Esophagus squamous epithelium (tissue), 5 donors: Measurements from ENCODE around the gene TRIM47. TPM values are rescaled to one million over a fixed set of nuclear protein-coding genes. Genes with fewer than 3 reads are reported as not detected.
"Not testable (repeated sequence)": the region's sequence is repeated elsewhere in the genome, so short reads cannot be mapped to it uniquely, and the experiment has no call there.

Experiments
- DNase-seq: peaks from one replicate; lab custom pipeline; 2025; lab: John Stamatoyannopoulos, UW
- H3K27ac ChIP-seq, 4 donors: fragments of 200-600 bp; sonication (generic); one replicate each; pipeline ENCODE4 v1.5.1; 2016 to 2019; ENCODE audit warnings: mild to moderate bottlenecking in 1 of 4
- H3K27me3 ChIP-seq, 4 donors: fragments of 200-600 bp; sonication (generic); 1 replicate in 3 of 4; 2 replicates in 1 of 4; pipeline versions ENCODE4 v1.5.1 to v1.6.0; 2017 to 2021; ENCODE audit warnings: antibody characterized with exemption in 1 of 4
- H3K36me3 ChIP-seq, 3 donors: fragments of 200-600 bp; sonication (generic); one replicate each; pipeline ENCODE4 v1.5.1; 2016 to 2019
- H3K4me1 ChIP-seq, 3 donors: fragments of 200-600 bp; sonication (generic); one replicate each; pipeline ENCODE4 v1.5.1; 2017 to 2019
- H3K4me3 ChIP-seq, 4 donors: fragments of 200-600 bp; sonication (generic); 1 replicate in 3 of 4; 2 replicates in 1 of 4; pipeline ENCODE4 v1.5.1; 2016 to 2019; ENCODE audit warnings: mild to moderate bottlenecking in 2 of 4, moderate library complexity in 1 of 4
- H3K9me3 ChIP-seq, 3 donors: fragments of 200-600 bp; sonication (generic); one replicate each; pipeline ENCODE4 v1.5.1; 2016 to 2019
- POLR2A ChIP-seq, 4 donors: fragments of 450-650 bp; IDR thresholded peaks; one replicate each; pipeline ENCODE4 v1.6.1; 2017; ENCODE audit warnings: antibody characterized with exemption in 4 of 4, mild to moderate bottlenecking in 4 of 4, moderate library complexity in 3 of 4
- WGBS, 2 donors: methylation state at CpG; one replicate each; pipeline ENCODE4 v1.1.5; 2018; 5-methylcytosine and 5-hydroxymethylcytosine counted together
- intact Hi-C: fragments of 100-400 bp; cut with DNase I; formaldehyde crosslinking; loops from one replicate; pipeline ENCODE4 v1.15.0; 2022
- total RNA-seq, 4 donors: library from RNA; depleted of rRNA; stranded (reverse); fragments of >200 nt; gene quantifications; one replicate each; pipeline ENCODE4 v1.1.0, GENCODE V29; 2016
- TF ChIP-seq, protein P1 (sequence below), 6 experiments: fragments of 450-650 bp in 4 of 6; fragments of 200-600 bp in 2 of 6; sonication (generic) in 2 of 6; IDR thresholded peaks; one replicate each; pipeline ENCODE4 v1.5.1; 2016 to 2019; ENCODE audit warnings: antibody characterized with exemption in 6 of 6, mild to moderate bottlenecking in 4 of 6, moderate library complexity in 4 of 6
- donor health status: DM: yes; HTN: yes; CAD: no.

Gene TRIM47
- total RNA-seq, 4 donors from 2014 or later = 19.5 to 33.4 (median 25.5) TPM

- TF ChIP-seq POLR2A (IDR thresholded peaks at IDR 0.05) = no peak
- TF ChIP-seq, protein P1, sequence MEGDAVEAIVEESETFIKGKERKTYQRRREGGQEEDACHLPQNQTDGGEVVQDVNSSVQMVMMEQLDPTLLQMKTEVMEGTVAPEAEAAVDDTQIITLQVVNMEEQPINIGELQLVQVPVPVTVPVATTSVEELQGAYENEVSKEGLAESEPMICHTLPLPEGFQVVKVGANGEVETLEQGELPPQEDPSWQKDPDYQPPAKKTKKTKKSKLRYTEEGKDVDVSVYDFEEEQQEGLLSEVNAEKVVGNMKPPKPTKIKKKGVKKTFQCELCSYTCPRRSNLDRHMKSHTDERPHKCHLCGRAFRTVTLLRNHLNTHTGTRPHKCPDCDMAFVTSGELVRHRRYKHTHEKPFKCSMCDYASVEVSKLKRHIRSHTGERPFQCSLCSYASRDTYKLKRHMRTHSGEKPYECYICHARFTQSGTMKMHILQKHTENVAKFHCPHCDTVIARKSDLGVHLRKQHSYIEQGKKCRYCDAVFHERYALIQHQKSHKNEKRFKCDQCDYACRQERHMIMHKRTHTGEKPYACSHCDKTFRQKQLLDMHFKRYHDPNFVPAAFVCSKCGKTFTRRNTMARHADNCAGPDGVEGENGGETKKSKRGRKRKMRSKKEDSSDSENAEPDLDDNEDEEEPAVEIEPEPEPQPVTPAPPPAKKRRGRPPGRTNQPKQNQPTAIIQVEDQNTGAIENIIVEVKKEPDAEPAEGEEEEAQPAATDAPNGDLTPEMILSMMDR (IDR thresholded peaks at IDR 0.05) = no peak
- DNase-seq = no peak
- H3K27ac ChIP-seq = peak overlapping the region; percentile 93 to 98 (median 96)
- peaks cover 62 to 97% (median 71%) of the 10 kb centered on the region in 3 donors for H3K4me1 ChIP-seq
- H3K9me3 ChIP-seq = no peaks in the 10 kb centered on the region
- H3K27me3 ChIP-seq = no peaks in the 10 kb centered on the region
- H3K4me3 ChIP-seq = peak overlapping the region in 1 of 4 donors; percentile 82
- peaks cover 8 to 21% (median 13%) of the 10 kb centered on the region in 3 donors for H3K36me3 ChIP-seq
- intact Hi-C loops = no loop called here
- WGBS, 2 donors = 85 to 87% methylated on average over 7 to 22 of the region's 38 CpGs
Measured at GRCh38 chr17:75874323-75875181, 3.8 kb downstream of the TRIM47 start.

DNA sequence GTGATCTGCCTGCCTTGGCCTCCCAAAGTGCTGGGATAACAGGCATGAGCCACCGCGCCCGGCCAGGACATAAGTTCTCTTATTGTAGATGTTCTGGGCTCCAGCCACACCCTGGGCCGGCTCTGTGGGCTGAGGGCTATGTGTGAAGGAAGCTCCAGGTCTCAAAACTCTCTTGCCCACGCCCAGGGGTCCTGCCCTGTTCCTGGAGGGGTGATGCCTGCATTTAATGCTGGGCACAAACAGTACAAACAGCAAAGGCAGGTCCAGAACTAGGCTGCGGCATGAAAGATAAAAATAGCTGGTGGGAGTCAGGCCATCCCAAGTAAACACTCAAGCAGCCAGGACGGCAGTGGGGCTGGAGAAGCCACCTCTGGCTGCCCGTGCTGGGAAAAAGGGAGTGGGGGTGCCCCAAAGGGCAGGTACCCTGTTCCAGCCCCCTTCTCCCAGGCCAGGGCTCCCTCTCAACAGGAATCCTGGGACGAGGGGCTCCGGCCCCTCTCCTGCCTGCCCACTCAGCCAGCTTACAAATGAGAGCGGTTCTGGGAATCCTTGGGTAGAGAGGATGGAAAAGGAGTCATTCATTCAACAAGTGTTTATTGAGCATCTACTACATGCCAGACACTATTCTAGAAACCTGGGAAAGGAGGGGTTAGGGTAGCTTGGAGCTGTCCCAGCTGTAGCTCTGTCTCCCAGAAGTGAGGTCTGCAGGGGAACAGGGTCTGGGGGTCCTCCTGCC, 4.6 kb downstream of the TRIM47 start:
- Histone ChIP-seq H3K9me3 (no peaks in the 10 kb centered on the region), H3K4me1 (peaks cover 62 to 100% (median 79%) of the 10 kb centered on the region in 3 donors), H3K27me3 (no peaks in the 10 kb centered on the region), H3K4me3 (no peak overlapping the region), H3K27ac (peak overlapping the region; percentile 93 to 98 (median 96)), H3K36me3 (peaks cover 8 to 21% (median 13%) of the 10 kb centered on the region in 3 donors)
- whole genome bisulfite sequencing, 2 donors = 54 to 73% methylated on average over 6 to 8 of the region's 11 CpGs
- DNase-seq = no peak
- intact Hi-C loops = no loop called here
- TF ChIP-seq, protein P1 (IDR thresholded peaks at IDR 0.05) = no peak
- no peak for TF ChIP-seq POLR2A (IDR thresholded peaks at IDR 0.05)

DNA sequence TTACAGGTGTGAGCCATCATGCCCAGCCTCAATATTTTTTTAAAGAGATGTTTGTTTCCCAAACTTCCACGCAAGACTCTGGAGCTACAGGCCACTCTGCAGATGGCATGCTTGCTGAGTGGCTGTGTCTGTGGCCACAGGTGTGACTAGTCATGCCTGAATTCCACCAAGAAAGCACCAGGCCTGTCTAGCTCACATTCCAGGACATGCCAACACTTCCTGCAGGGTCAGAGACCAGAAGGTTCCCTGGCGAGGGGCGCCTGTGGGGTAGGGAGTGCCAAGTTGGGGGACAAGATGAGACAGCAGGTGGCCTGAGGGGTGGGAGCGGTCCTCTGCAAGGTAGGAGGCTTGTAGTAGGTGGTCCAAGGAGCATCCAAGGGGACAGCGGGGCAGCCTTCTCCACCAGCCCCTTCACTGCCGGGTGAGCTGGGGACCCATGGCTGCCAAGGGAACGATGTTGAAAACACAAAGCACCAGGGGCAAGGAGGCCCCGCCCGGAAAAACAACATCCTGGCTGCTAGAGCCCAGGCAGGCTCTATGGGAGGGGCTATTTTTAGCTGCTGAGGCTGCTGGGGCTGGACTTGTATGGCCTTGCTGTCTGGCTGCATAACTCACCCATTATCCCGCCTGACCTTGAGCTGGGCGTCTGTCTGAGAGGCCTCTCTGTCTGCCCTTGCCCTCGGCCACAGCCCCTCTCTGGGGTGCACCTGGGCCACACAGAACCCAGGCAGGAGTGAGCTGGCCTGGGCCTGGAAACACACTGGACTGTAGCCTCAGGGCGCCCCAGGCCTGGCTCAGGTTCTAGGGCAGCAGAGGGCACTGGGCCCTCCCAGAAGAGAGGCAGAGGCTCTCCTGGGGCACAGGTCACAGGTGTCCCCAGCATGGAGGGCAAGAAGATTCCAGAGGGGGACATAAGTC, 5.7 kb downstream of the TRIM47 start:
- Histone ChIP-seq H3K27me3 (no peaks in the 10 kb centered on the region), H3K27ac (peak overlapping the region; percentile 93 to 98 (median 96)), H3K4me1 (peaks cover 59 to 98% (median 84%) of the 10 kb centered on the region in 3 donors), H3K9me3 (no peaks in the 10 kb centered on the region), H3K36me3 (peaks cover 8 to 21% (median 13%) of the 10 kb centered on the region in 3 donors), H3K4me3 (peak overlapping the region in 1 of 4 donors; percentile 44)
- 33% methylated on average over 1 of the region's 13 CpGs; no CpG with 5 or more reads in 1 of the 2 donors for WGBS, 2 donors
- no peak for DNase-seq
- intact Hi-C loops = no loop called here
- peak in 2 of 4 donors; percentile 31 to 50 for TF ChIP-seq POLR2A (IDR thresholded peaks at IDR 0.05)
- TF ChIP-seq, protein P1 (IDR thresholded peaks at IDR 0.05) = no peak

GRCh38 chr17:75870228-75870627, 8.2 kb downstream of the TRIM47 start:
- H3K27me3 ChIP-seq, DNase-seq, intact Hi-C loops, H3K9me3 ChIP-seq: not testable (repeated sequence)
- peaks cover 36 to 76% (median 67%) of the 10 kb centered on the region in 3 donors for H3K4me1 ChIP-seq
- peak overlapping the region; percentile 69 to 98 (median 96) for H3K27ac ChIP-seq
- peak overlapping the region in 3 of 4 donors; percentile 14 to 60 (median 33) for H3K4me3 ChIP-seq
- WGBS, 2 donors = 47 to 55% methylated on average over 8 to 10 of the region's 10 CpGs
- H3K36me3 ChIP-seq = peaks cover 8 to 18% (median 13%) of the 10 kb centered on the region in 3 donors
